Measurements from ENCODE around the gene TAT. TPM values are rescaled to one million over a fixed set of nuclear protein-coding genes. Genes with fewer than 3 reads are reported as not detected.

Gene TAT
- polyA plus RNA-seq, 1 of the 3 experiments (the other 2 are of a cell fraction): not detected

- no peaks in the 10 kb centered on the region for H3K9me2 ChIP-seq
- no peak overlapping the region for H3K27ac ChIP-seq (ENCODE audit: low read depth in 2 of 2, low read length in 1 of 2)
- TF ChIP-seq FOXM1 (IDR thresholded peaks at IDR 0.05; ENCODE audit: low read depth) (no peak), GABPA (IDR thresholded peaks at IDR 0.05; ENCODE audit: low read depth) (no peak), SMC3 (IDR thresholded peaks at IDR 0.05; ENCODE audit: low read depth, low read length) (no peak), JUND (IDR thresholded peaks at IDR 0.05) (no peak), REST (IDR thresholded peaks at IDR 0.05; ENCODE audit: low read depth, low read length) (no peak), NRF1 (IDR thresholded peaks at IDR 0.05; ENCODE audit: low read depth, low read length) (no peak), RFX5 (IDR thresholded peaks at IDR 0.05; ENCODE audit: low read length) (no peak), FOXJ3 (CRISPR knock-in tag; IDR thresholded peaks at IDR 0.05) (no peak)
- CTCF ChIA-PET: interaction anchor here (1.4 to 2.0 kb wide), 2 partner anchors 19 to 27 kb away, joined by 4 to 15 read pairs; no protein-coding TSS in a partner anchor
- no peak for DNase-seq
- no peaks in the 10 kb centered on the region for H3K36me3 ChIP-seq (replicated peaks in 1 of 2; ENCODE audit: control insufficient read depth in 1 of 2, insufficient read depth in 2 of 2, low read length in 1 of 2)
- H3K9ac ChIP-seq: no peak overlapping the region
- no peak overlapping the region for H3K4me3 ChIP-seq (ENCODE audit: low read depth in 2 of 2, low read length in 1 of 2)
- no peak overlapping the region for H3K4me2 ChIP-seq
- no peaks in the 10 kb centered on the region for H3K4me1 ChIP-seq (ENCODE audit: control insufficient read depth in 1 of 2, insufficient read depth in 2 of 2, low read depth in 1 of 2, low read length in 1 of 2)
- H3K79me2 ChIP-seq (ENCODE audit: insufficient read depth): no peaks in the 10 kb centered on the region
- no peaks in the 10 kb centered on the region for H3F3A ChIP-seq (replicated peaks; ENCODE audit: insufficient read depth)
- no peaks in the 10 kb centered on the region for H4K20me1 ChIP-seq (ENCODE audit: insufficient read depth)
- H2AFZ ChIP-seq (ENCODE audit: low read depth): no peak overlapping the region
- no peaks in the 10 kb centered on the region for H3K9me3 ChIP-seq
- peaks cover 3% of the 10 kb centered on the region; the same call in 1 of the 2 replicates for H3K27me3 ChIP-seq (ENCODE audit: insufficient read depth)
- POLR2A ChIA-PET: no interaction called here
- 18% methylated on average over 3 of the region's 3 CpGs for WGBS (ENCODE audit: low lambda C conversion rate)
Measured at GRCh38 chr16:71591917-71592316, 15.0 kb upstream of the TAT start.

- no peak overlapping the region for H3K27ac ChIP-seq (ENCODE audit: low read depth in 2 of 2, low read length in 1 of 2)
- POLR2A ChIA-PET: interaction anchor here (0.6 kb wide), 1 partner anchor 32 kb away, joined by 5 read pairs; no protein-coding TSS in a partner anchor
- no peak overlapping the region for H2AFZ ChIP-seq (ENCODE audit: low read depth)
- H3K9me2 ChIP-seq: no peaks in the 10 kb centered on the region
- H4K20me1 ChIP-seq (ENCODE audit: insufficient read depth): no peaks in the 10 kb centered on the region
- H3K9me3 ChIP-seq: no peaks in the 10 kb centered on the region
- H3K9ac ChIP-seq: no peak overlapping the region
- no peaks in the 10 kb centered on the region for H3K79me2 ChIP-seq (ENCODE audit: insufficient read depth)
- no peak overlapping the region for H3K4me3 ChIP-seq (ENCODE audit: low read depth in 2 of 2, low read length in 1 of 2)
- no peak for DNase-seq
- H3K4me1 ChIP-seq (ENCODE audit: control insufficient read depth in 1 of 2, insufficient read depth in 2 of 2, low read depth in 1 of 2, low read length in 1 of 2): no peaks in the 10 kb centered on the region
- H3K36me3 ChIP-seq (replicated peaks in 1 of 2; ENCODE audit: control insufficient read depth in 1 of 2, insufficient read depth in 2 of 2, low read length in 1 of 2): no peaks in the 10 kb centered on the region
- H3K27me3 ChIP-seq (ENCODE audit: insufficient read depth): no peaks in the 10 kb centered on the region; the same call in 1 of the 2 replicates
- H3K4me2 ChIP-seq: no peak overlapping the region
- no peaks in the 10 kb centered on the region for H3F3A ChIP-seq (replicated peaks; ENCODE audit: insufficient read depth)
- 26% methylated on average over 4 of the region's 4 CpGs for WGBS (ENCODE audit: low lambda C conversion rate)
- CTCF ChIA-PET: no interaction called here
- TF ChIP-seq GABPA (IDR thresholded peaks at IDR 0.05; ENCODE audit: low read depth) (no peak), EZH2phosphoT487 (IDR thresholded peaks at IDR 0.05; ENCODE audit: borderline replicate concordance, low read depth) (no peak), NRF1 (IDR thresholded peaks at IDR 0.05; ENCODE audit: low read depth, low read length) (no peak), TCF12 (IDR thresholded peaks at IDR 0.05) (no peak), EP300 (IDR thresholded peaks at IDR 0.05; ENCODE audit: borderline replicate concordance in 1 of 2, low read depth in 1 of 2, low read length in 1 of 2) (no peak), MEF2A (IDR thresholded peaks at IDR 0.05; ENCODE audit: borderline replicate concordance, low read depth) (no peak), REST (IDR thresholded peaks at IDR 0.05; ENCODE audit: low read depth, low read length) (no peak), FOXM1 (IDR thresholded peaks at IDR 0.05; ENCODE audit: low read depth) (no peak), RFX5 (IDR thresholded peaks at IDR 0.05; ENCODE audit: low read length) (no peak), USF1 (IDR thresholded peaks at IDR 0.05; ENCODE audit: borderline replicate concordance, low read depth) (no peak), FOSL2 (IDR thresholded peaks at IDR 0.05; ENCODE audit: borderline replicate concordance, low read depth) (no peak), SMC3 (IDR thresholded peaks at IDR 0.05; ENCODE audit: low read depth, low read length) (no peak), IRF3 (IDR thresholded peaks at IDR 0.05; ENCODE audit: low read depth, low read length) (no peak), CHD2 (IDR thresholded peaks at IDR 0.05; ENCODE audit: low read length, partially characterized antibody) (no peak), GATA2 (CRISPR knock-in tag; IDR thresholded peaks at IDR 0.05) (no peak), FOXJ3 (CRISPR knock-in tag; IDR thresholded peaks at IDR 0.05) (no peak), MAX (IDR thresholded peaks at IDR 0.05; ENCODE audit: low read depth) (no peak)
Measured at GRCh38 chr16:71590584-71590983, 13.7 kb upstream of the TAT start.
